NOMO-1 treated with DMSO at 0.1 percent for 48 hours (cell line): ENCODE data around the gene ELAVL1.

Source experiments
- DNase-seq: peaks from one replicate; lab custom pipeline; 2025; ENCODE audit not compliant: unreplicated experiment; lab: John Stamatoyannopoulos, UW

The ELAVL1 gene

DNA sequence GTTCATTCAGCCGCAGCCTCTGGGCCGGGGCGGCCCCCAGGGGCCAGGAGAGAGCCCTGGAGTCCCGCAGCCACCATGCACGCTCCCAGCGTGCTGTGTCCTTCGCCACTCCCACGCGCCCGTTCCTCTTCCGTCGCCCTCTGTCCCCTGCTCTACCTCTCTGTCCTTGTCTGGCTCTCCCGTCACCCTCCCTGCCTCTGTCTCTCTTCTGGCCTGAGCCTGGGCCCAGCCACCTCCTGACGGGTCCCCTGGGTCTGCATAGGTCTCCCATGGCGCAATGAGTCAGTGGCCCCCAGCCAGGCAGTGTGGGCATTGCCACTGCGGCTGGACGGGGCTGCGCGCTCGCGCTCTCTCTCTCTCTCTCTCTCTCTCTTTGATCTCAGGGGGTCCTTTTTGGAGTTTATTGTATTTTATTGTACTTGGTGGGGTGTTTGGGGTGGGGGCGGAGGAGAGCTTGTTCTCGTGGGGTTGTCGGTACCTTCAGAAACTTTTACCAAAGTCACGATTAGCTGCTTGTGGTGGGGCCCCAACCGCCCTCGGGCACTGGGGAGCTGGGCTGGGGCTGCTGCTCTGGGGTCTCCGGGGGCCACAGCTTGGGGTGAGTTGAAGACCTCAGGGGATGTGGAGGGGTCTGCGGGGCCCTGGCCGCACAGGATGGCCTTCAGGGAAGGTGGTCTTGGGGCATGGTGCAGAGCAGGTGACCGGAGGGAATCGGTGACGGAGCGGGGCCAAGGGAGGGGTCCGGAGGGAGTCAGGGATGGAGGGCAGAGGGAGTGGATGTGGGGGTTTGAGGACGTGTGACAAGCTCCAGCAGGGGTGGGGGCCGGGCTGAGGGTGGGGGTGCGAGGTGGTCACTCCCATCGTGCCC, 92.5 kb downstream of the ELAVL1 start:
- no peak for DNase-seq

DNA sequence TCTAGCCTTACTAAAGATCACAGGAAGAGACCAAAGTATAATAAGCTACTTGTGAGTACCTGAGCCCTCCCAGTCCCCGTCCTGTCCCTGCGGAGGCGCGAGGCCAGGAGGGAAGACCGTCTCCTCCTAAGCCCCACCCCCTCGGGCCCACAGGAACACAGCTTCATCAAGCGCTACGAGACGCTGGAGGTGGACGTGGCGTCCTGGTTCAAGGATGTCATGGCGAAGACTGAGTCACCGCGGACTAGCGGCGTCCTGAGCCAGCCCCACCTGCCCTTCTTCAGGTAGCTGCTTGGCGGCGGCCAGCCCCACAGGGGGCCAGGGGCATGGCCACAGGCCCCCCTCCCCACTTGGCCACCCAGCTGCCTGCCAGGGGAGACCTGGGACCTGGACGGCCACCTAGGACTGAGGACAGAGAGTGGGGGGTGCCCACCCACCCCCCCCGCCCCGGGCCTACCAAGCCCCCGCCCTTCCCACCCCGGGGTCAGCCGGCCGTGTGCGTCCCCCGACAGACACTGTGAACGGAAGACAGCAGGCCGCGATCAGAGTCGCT, 93.2 kb downstream of the ELAVL1 start:
- DNase-seq: no peak

DNA sequence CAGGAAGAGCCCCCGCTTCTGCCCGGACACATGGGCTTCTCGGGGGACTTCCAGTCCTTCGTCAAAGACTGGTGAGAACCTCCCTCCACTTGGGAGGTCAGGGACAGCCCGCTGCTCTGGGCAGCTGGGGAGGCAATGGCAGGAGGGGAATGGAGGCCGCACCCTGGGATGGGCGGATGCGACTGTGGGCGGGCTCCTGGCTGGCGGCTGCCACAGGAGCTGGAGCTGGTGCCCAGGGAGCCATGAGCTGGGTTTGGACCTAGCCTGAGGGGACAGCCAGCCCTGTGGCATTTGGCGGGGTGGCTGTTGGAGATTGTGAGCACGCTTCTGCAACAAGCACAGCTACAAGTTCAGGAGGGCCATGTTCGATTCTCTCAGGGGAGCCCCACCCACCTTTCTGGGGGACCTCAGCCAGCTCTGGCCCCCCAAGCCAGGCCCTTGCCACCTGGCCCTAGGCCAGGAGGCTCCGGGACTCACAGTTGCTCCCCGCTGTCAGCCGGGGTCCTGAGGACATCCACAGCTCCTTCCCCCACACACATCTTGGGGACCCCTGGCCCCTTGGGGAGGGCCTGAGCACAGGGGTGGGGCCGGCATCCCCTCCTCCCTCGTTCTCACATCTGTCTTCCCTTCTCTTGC, 93.8 kb downstream of the ELAVL1 start:
- DNase-seq: no peak

DNA sequence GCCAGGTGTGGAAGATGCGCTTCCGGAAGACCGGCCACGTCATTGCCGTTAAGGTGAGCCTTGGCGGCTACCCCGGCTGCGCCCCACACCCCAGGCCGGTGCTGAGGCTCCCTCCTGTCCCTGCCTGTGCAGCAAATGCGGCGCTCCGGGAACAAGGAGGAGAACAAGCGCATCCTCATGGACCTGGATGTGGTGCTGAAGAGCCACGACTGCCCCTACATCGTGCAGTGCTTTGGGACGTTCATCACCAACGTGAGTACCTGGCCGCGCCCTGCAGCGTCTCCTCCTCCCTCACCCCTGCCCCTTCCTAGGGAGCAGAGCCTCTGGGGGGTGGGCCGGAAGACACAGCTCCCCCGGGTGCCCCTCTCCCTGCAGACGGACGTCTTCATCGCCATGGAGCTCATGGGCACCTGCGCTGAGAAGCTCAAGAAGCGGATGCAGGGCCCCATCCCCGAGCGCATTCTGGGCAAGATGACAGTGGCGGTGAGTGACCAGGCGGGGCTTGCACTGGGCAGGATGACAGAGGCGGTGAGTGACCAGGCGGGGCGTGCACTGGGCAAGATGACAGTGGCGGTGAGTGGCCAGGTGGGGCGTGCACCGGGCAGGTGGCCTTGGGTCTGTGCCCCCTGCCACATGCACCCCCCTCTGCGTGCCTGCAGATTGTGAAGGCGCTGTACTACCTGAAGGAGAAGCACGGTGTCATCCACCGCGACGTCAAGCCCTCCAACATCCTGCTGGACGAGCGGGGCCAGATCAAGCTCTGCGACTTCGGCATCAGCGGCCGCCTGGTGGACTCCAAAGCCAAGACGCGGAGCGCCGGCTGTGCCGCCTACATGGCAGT, 94.9 kb downstream of the ELAVL1 start:
- DNase-seq: no peak

DNA sequence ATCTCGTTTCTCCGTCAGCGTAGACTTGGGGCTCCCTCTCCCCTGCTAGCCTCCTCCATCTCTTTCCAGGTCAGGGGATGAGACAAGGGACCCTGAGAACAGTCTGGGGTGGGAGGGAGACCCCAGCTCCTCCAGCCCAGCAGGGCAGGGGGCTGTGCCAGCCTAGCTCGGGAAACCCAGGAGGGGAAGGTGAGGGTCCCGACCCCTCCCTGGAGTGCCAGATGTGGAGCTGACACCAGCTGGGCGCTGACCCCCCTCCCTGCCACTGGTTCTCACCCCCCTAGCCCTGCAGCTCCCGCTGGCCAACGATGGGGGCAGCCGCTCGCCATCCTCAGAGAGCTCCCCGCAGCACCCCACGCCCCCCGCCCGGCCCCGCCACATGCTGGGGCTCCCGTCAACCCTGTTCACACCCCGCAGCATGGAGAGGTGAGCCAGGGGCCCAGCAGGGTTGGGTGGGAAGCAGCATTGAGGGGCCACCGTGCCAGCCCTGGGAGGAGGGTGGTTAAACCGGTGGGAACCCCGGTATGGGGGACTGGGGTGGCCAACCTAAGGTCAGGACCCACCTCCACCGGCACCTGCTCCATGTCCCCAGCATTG, 95.9 kb downstream of the ELAVL1 start:
- DNase-seq: no peak

DNA sequence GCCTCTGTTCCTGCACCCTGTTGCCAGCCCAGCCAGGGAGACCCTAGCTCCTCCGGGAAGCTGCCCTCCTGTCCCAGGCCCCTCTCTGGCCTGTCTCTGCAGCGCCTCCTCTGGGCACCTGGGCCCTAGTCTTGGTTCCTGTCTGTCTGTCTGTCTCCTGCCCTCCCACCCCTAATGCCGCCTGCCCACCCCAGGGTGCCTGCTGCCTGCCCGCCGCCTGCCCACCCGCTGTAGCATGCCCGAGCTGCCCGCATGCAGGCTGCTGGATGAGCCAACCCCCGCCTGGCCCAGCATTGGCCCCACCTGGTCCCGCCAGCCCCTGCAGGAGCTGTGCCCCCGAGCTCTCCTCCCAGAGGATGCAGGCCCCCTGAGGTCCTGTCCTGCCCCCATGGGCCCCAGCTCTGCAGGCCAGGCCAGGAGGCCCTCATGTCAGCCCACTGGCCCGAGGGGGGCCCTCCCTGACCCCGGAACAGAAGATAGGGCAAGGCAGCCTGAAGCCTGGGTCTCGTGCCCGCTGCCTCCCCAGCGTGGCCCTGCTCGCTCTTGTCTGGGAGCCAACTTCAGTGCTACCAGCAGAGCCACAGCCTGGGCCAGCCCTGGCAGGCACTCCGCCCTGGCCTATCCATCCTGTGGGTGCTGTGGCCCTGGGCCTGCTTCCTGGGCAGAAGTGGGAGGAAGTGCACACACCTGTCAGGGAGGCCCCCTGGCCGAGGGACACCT, 96.5 kb downstream of the ELAVL1 start:
- DNase-seq: no peak
